Memory B cell (primary cell): ENCODE results near the gene CLSTN3.

ENCODE experiments used
- ATAC-seq: fragments of 150-1000 bp; cut with Tn5 transposase; 2 replicates; pipeline ENCODE4 v1.10.0; 2021; ENCODE audit warnings: low read depth, mild to moderate bottlenecking, moderate library complexity
- DNase-seq, 2 donors: peaks; one replicate each; pipeline ENCODE4 v3.0.0; 2022; ENCODE audit warnings: low spot score in 2 of 2
- H3K27ac Mint-ChIP-seq: one replicate; pipeline ENCODE4 v1.8.0; 2022; ENCODE audit warnings: mild to moderate bottlenecking, moderate library complexity, mixed read lengths
- H3K27me3 Mint-ChIP-seq: one replicate; pipeline ENCODE4 v1.8.0; 2022; ENCODE audit warnings: mixed read lengths
- H3K36me3 Mint-ChIP-seq: one replicate; pipeline ENCODE4 v1.8.0; 2022; ENCODE audit warnings: mild to moderate bottlenecking, mixed read lengths
- H3K4me1 Mint-ChIP-seq: one replicate; pipeline ENCODE4 v1.8.0; 2022; ENCODE audit warnings: mixed read lengths
- H3K4me3 Mint-ChIP-seq: one replicate; pipeline ENCODE4 v1.8.0; 2022; ENCODE audit warnings: mild to moderate bottlenecking, moderate library complexity, mixed read lengths
- H3K9me3 Mint-ChIP-seq: one replicate; pipeline ENCODE4 v1.8.0; 2022; ENCODE audit warnings: mixed read lengths

Gene CLSTN3

GRCh38 chr12:7188562-7189397 is 58.6 kb downstream of the CLSTN3 start:
- Mint-ChIP-seq H3K27ac (peak overlapping the region; percentile 94), H3K9me3 (no peaks in the 10 kb centered on the region), H3K27me3 (peaks cover 2% of the 10 kb centered on the region), H3K4me3 (peak overlapping the region; percentile 99), H3K36me3 (peaks cover 9% of the 10 kb centered on the region), H3K4me1 (peaks cover 24% of the 10 kb centered on the region)
- ATAC-seq (peak; percentile 25), DNase-seq (peak; percentile 33 to 58)

GRCh38 chr12:7189398-7190267 is 59.5 kb downstream of the CLSTN3 start, which contains the start of gene PEX5:
Gene PEX5, plus strand, starts transcription at chr12:7189686. Its CDS starts 692 bp downstream, at chr12:7190378.
- peaks cover 28% of the 10 kb centered on the region for H3K4me1 Mint-ChIP-seq
- peak within 1 kb of the TSS; percentile 99 for H3K4me3 Mint-ChIP-seq
- H3K27ac Mint-ChIP-seq = peak within 1 kb of the TSS; percentile 94
- DNase-seq (peak; percentile 65 to 67), ATAC-seq (peak; percentile 92)
- H3K9me3 Mint-ChIP-seq = no peaks in the 10 kb centered on the region
- H3K36me3 Mint-ChIP-seq = peaks cover 13% of the 10 kb centered on the region
- no peaks in the 10 kb centered on the region for H3K27me3 Mint-ChIP-seq

- peaks cover 19% of the 10 kb centered on the region for H3K36me3 Mint-ChIP-seq
- H3K27ac Mint-ChIP-seq = peak overlapping the region; percentile 71
- no peaks in the 10 kb centered on the region for H3K9me3 Mint-ChIP-seq
- ATAC-seq (no peak), DNase-seq (peak in 1 of 2 donors; percentile 9)
- H3K27me3 Mint-ChIP-seq = no peaks in the 10 kb centered on the region
- H3K4me1 Mint-ChIP-seq = peaks cover 34% of the 10 kb centered on the region
- H3K4me3 Mint-ChIP-seq = peak overlapping the region; percentile 99
These were observed 60.3 kb downstream of the CLSTN3 start for GRCh38 chr12:7190268-7191055.

GRCh38 chr12:7193674-7194073 is 63.5 kb downstream of the CLSTN3 start:
- DNase-seq (no peak), ATAC-seq (no peak)
- Mint-ChIP-seq H3K36me3 (peaks cover 24% of the 10 kb centered on the region), H3K4me3 (no peak overlapping the region), H3K9me3 (no peaks in the 10 kb centered on the region), H3K27me3 (no peaks in the 10 kb centered on the region), H3K27ac (no peak overlapping the region), H3K4me1 (peaks cover 31% of the 10 kb centered on the region)

- H3K36me3 Mint-ChIP-seq = peaks cover 31% of the 10 kb centered on the region
- H3K4me3 Mint-ChIP-seq = no peak overlapping the region
- H3K4me1 Mint-ChIP-seq = peaks cover 15% of the 10 kb centered on the region
- no peaks in the 10 kb centered on the region for H3K9me3 Mint-ChIP-seq
- no peak overlapping the region for H3K27ac Mint-ChIP-seq
- no peak for ATAC-seq
- no peaks in the 10 kb centered on the region for H3K27me3 Mint-ChIP-seq
- DNase-seq = no peak
These were observed 67.7 kb downstream of the CLSTN3 start for GRCh38 chr12:7197841-7198240.

- no peaks in the 10 kb centered on the region for H3K27me3 Mint-ChIP-seq
- no peaks in the 10 kb centered on the region for H3K9me3 Mint-ChIP-seq
- peaks cover 44% of the 10 kb centered on the region for H3K36me3 Mint-ChIP-seq
- ATAC-seq (no peak), DNase-seq (no peak)
- no peak overlapping the region for H3K4me3 Mint-ChIP-seq
- no peak overlapping the region for H3K27ac Mint-ChIP-seq
- H3K4me1 Mint-ChIP-seq = peaks cover 4% of the 10 kb centered on the region
These were observed 72.9 kb downstream of the CLSTN3 start for GRCh38 chr12:7203109-7203508.

GRCh38 chr12:7205091-7205490 is 74.9 kb downstream of the CLSTN3 start:
- Mint-ChIP-seq H3K4me1 (peaks cover 4% of the 10 kb centered on the region), H3K27ac (no peak overlapping the region), H3K36me3 (peaks cover 63% of the 10 kb centered on the region), H3K27me3 (no peaks in the 10 kb centered on the region), H3K9me3 (peaks cover 2% of the 10 kb centered on the region), H3K4me3 (no peak overlapping the region)
- no peak for ATAC-seq
- no peak for DNase-seq

- DNase-seq (no peak), ATAC-seq (no peak)
- peaks cover 4% of the 10 kb centered on the region for H3K4me1 Mint-ChIP-seq
- no peak overlapping the region for H3K27ac Mint-ChIP-seq
- H3K4me3 Mint-ChIP-seq = no peak overlapping the region
- peaks cover 2% of the 10 kb centered on the region for H3K9me3 Mint-ChIP-seq
- H3K27me3 Mint-ChIP-seq = no peaks in the 10 kb centered on the region
- H3K36me3 Mint-ChIP-seq = peaks cover 72% of the 10 kb centered on the region
These were observed 76.5 kb downstream of the CLSTN3 start for GRCh38 chr12:7206691-7207090.

- Mint-ChIP-seq H3K27me3 (no peaks in the 10 kb centered on the region), H3K4me1 (peaks cover 4% of the 10 kb centered on the region), H3K9me3 (peaks cover 4% of the 10 kb centered on the region), H3K36me3 (peaks cover 63% of the 10 kb centered on the region), H3K4me3 (no peak overlapping the region), H3K27ac (no peak overlapping the region)
- DNase-seq (no peak), ATAC-seq (no peak)
These were observed 77.9 kb downstream of the CLSTN3 start for GRCh38 chr12:7207866-7208625.
